HEK293 (cell line): ENCODE measurements around the gene OR56A3.

Experiments used
- CTCF ChIA-PET: fragments of 350-600 bp; formaldehyde crosslinking; extraction: SDS; loops from one replicate; lab custom pipeline; 2021; ENCODE audit warnings: antibody characterized with exemption; lab: Yijun Ruan, JAX
- POLR2A ChIA-PET: fragments of 300-600 bp; formaldehyde crosslinking; extraction: SDS; loops from one replicate; lab custom pipeline; 2020; ENCODE audit warnings: antibody characterized with exemption, inconsistent platforms; lab: Yijun Ruan, JAX
- H3K27ac ChIP-seq: fragments of 200-500 bp; sonication (Bioruptor generic); 2 replicates; pipeline ENCODE4 v1.5.1; 2014; ENCODE audit warnings: low read depth, low read length, control low read depth, inconsistent platforms; ENCODE audit errors: extremely low read depth
- H3K36me3 ChIP-seq, 2 experiments: fragments of 200-500 bp in 1 of 2; sonication (Bioruptor generic) in 1 of 2; 1 replicate in 1 of 2; 2 replicates in 1 of 2; pipeline ENCODE4 v1.5.1; 2014 to 2017; ENCODE audit warnings: inconsistent platforms in 2 of 2, low read length in 2 of 2; ENCODE audit not compliant: control insufficient read depth in 2 of 2, insufficient read depth in 1 of 2
- H3K4me1 ChIP-seq: fragments of 200-500 bp; sonication (Bioruptor generic); 2 replicates; pipeline ENCODE4 v1.5.1; 2014; ENCODE audit warnings: mild to moderate bottlenecking, low read length, inconsistent platforms; ENCODE audit not compliant: control insufficient read depth, insufficient read depth
- H3K4me3 ChIP-seq: 2 replicates; pipeline ENCODE4 v1.5.1; 2011; ENCODE audit warnings: low read depth, mild to moderate bottlenecking, control low read depth, low read length, moderate library complexity
- H3K9me3 ChIP-seq: fragments of 200-500 bp; sonication (Bioruptor generic); 2 replicates; pipeline ENCODE4 v1.5.1; 2014; ENCODE audit warnings: low read depth, low read length, inconsistent platforms; ENCODE audit not compliant: control insufficient read depth, insufficient read depth
- ATF2 ChIP-seq: fragments of 450-650 bp; formaldehyde crosslinking; IDR thresholded peaks from 2 replicates; pipeline ENCODE4 v1.5.1; 2016; ENCODE audit warnings: missing biosample characterization, missing genetic modification characterization, low read depth
- CTCF ChIP-seq: fragments of 450-650 bp; formaldehyde crosslinking; IDR thresholded peaks from 2 replicates; pipeline ENCODE4 v1.5.1; 2016; ENCODE audit warnings: missing biosample characterization, missing genetic modification characterization
- GFI1B ChIP-seq: fragments of 450-650 bp; formaldehyde crosslinking; IDR thresholded peaks from 2 replicates; pipeline ENCODE4 v1.5.1; 2016; ENCODE audit warnings: missing biosample characterization, missing genetic modification characterization
- HOXD13 ChIP-seq: sonication (generic); formaldehyde crosslinking; IDR thresholded peaks from 2 replicates; pipeline ENCODE4 v1.8.0; 2022; ENCODE audit warnings: missing genetic modification reagents, borderline replicate concordance
- MZF1 ChIP-seq: fragments of 450-650 bp; formaldehyde crosslinking; IDR thresholded peaks from 2 replicates; pipeline ENCODE4 v1.5.1; 2017; ENCODE audit warnings: missing biosample characterization, missing genetic modification characterization, borderline replicate concordance
- SETDB1 ChIP-seq: IDR thresholded peaks from one replicate; pipeline ENCODE4 v1.6.1; 2017; ENCODE audit warnings: mild to moderate bottlenecking, low read length, moderate library complexity, mixed read lengths; ENCODE audit not compliant: insufficient read length
- ZFHX2 ChIP-seq: fragments of 450-650 bp; formaldehyde crosslinking; conservative IDR thresholded peaks from 2 replicates; pipeline ENCODE4 v1.5.1; 2016; ENCODE audit warnings: missing biosample characterization, missing genetic modification characterization
- ZNF169 ChIP-seq: fragments of 450-650 bp; formaldehyde crosslinking; IDR thresholded peaks from 2 replicates; pipeline ENCODE4 v1.5.1; 2016; ENCODE audit warnings: missing biosample characterization, missing genetic modification characterization
- ZNF202 ChIP-seq: fragments of 450-650 bp; formaldehyde crosslinking; IDR thresholded peaks from 2 replicates; pipeline ENCODE4 v1.5.1; 2016; ENCODE audit warnings: missing biosample characterization, missing genetic modification characterization, borderline replicate concordance
- ZNF280D ChIP-seq: fragments of 450-650 bp; formaldehyde crosslinking; IDR thresholded peaks from 2 replicates; pipeline ENCODE4 v1.5.1; 2016; ENCODE audit warnings: missing biosample characterization, missing genetic modification characterization
- ZNF350 ChIP-seq: fragments of 450-650 bp; formaldehyde crosslinking; IDR thresholded peaks from 2 replicates; pipeline ENCODE4 v1.5.0; 2017; ENCODE audit warnings: missing biosample characterization, mild to moderate bottlenecking, missing genetic modification characterization
- ZNF398 ChIP-seq: fragments of 450-650 bp; formaldehyde crosslinking; IDR thresholded peaks from 2 replicates; pipeline ENCODE4 v1.5.1; 2017; ENCODE audit warnings: missing biosample characterization, missing genetic modification characterization
- ZNF501 ChIP-seq: fragments of 450-650 bp; formaldehyde crosslinking; IDR thresholded peaks from 2 replicates; pipeline ENCODE4 v1.5.1; 2016; ENCODE audit warnings: missing biosample characterization, missing genetic modification characterization
- ZNF510 ChIP-seq: fragments of 450-650 bp; formaldehyde crosslinking; IDR thresholded peaks from 2 replicates; pipeline ENCODE4 v1.5.1; 2018; ENCODE audit warnings: mild to moderate bottlenecking, missing genetic modification characterization, missing biosample characterization; ENCODE audit not compliant: insufficient replicate concordance
- ZNF544 ChIP-seq: fragments of 450-650 bp; formaldehyde crosslinking; IDR thresholded peaks from 2 replicates; pipeline ENCODE4 v1.5.0; 2017; ENCODE audit warnings: missing biosample characterization, missing genetic modification characterization
- ZNF548 ChIP-seq: fragments of 450-650 bp; formaldehyde crosslinking; IDR thresholded peaks from 2 replicates; pipeline ENCODE4 v1.5.1; 2016; ENCODE audit warnings: missing biosample characterization, missing genetic modification characterization
- ZNF561 ChIP-seq: fragments of 450-650 bp; IDR thresholded peaks from 2 replicates; pipeline ENCODE4 v1.5.1; 2018; ENCODE audit warnings: missing biosample characterization, missing genetic modification characterization, borderline replicate concordance
- ZNF610 ChIP-seq: fragments of 450-650 bp; formaldehyde crosslinking; IDR thresholded peaks from 2 replicates; pipeline ENCODE4 v1.5.1; 2016; ENCODE audit warnings: missing biosample characterization, missing genetic modification characterization, borderline replicate concordance
- ZNF654 ChIP-seq: fragments of 450-650 bp; formaldehyde crosslinking; IDR thresholded peaks from 2 replicates; pipeline ENCODE4 v1.5.1; 2016; ENCODE audit warnings: low read depth, missing biosample characterization, missing genetic modification characterization
- ZNF677 ChIP-seq: fragments of 450-650 bp; IDR thresholded peaks from 2 replicates; pipeline ENCODE4 v1.5.0; 2018; ENCODE audit warnings: missing biosample characterization, mild to moderate bottlenecking, missing genetic modification characterization, moderate library complexity
- ZNF701 ChIP-seq: fragments of 450-650 bp; formaldehyde crosslinking; IDR thresholded peaks from 2 replicates; pipeline ENCODE4 v1.5.1; 2016; ENCODE audit warnings: missing biosample characterization, missing genetic modification characterization

The OR56A3 gene

GRCh38 chr11:5933116-5933515 lies 8.9 kb upstream of the OR56A3 start (continued):
- TF ChIP-seq GFI1B (tag by site-specific recombination) (no peak), MZF1 (tag by site-specific recombination) (no peak), ZNF544 (tag by site-specific recombination) (no peak), ZNF202 (tag by site-specific recombination) (no peak), ZNF561 (no peak)

GRCh38 chr11:5937868-5938602 lies 4.0 kb upstream of the OR56A3 start:
- TF ChIP-seq ZNF169 (tag by site-specific recombination), result no peak
- no peak for TF ChIP-seq ATF2 (tag by site-specific recombination)
- TF ChIP-seq ZNF677 (tag by site-specific recombination), result no peak
- TF ChIP-seq ZNF350 (tag by site-specific recombination), result no peak
- no peaks in the 10 kb centered on the region for H3K4me1 ChIP-seq
- CTCF ChIA-PET, result no interaction called here
- no peak overlapping the region for H3K27ac ChIP-seq
- POLR2A ChIA-PET, result no interaction called here
- no peaks in the 10 kb centered on the region for H3K36me3 ChIP-seq
- no peaks in the 10 kb centered on the region for H3K9me3 ChIP-seq
- H3K4me3 ChIP-seq, result no peak overlapping the region

GRCh38 chr11:5938603-5938965 lies 3.5 kb upstream of the OR56A3 start:
- H3K4me1 ChIP-seq, result no peaks in the 10 kb centered on the region
- CTCF ChIA-PET, result no interaction called here
- no peaks in the 10 kb centered on the region for H3K36me3 ChIP-seq
- no peak overlapping the region for H3K27ac ChIP-seq
- no peaks in the 10 kb centered on the region for H3K9me3 ChIP-seq
- POLR2A ChIA-PET, result no interaction called here
- no peak overlapping the region for H3K4me3 ChIP-seq
- TF ChIP-seq ZNF398 (tag by site-specific recombination) (no peak), SETDB1 (no peak), HOXD13 (CRISPR knock-in tag) (no peak), ZFHX2 (tag by site-specific recombination) (no peak), CTCF (tag by site-specific recombination) (no peak), ZNF501 (tag by site-specific recombination) (no peak), ZNF654 (no peak), ZNF677 (tag by site-specific recombination) (no peak), ZNF610 (tag by site-specific recombination) (no peak), ZNF548 (no peak), ZNF510 (tag by site-specific recombination) (no peak), ZNF169 (tag by site-specific recombination) (no peak), ZNF280D (tag by site-specific recombination) (no peak), ZNF701 (tag by site-specific recombination) (no peak)
